ENCODE results near the gene FAM3D.
"Not testable (repeated sequence)": the region's sequence is repeated elsewhere in the genome, so short reads cannot be mapped to it uniquely, and the experiment has no call there.

Gene FAM3D, protein sequence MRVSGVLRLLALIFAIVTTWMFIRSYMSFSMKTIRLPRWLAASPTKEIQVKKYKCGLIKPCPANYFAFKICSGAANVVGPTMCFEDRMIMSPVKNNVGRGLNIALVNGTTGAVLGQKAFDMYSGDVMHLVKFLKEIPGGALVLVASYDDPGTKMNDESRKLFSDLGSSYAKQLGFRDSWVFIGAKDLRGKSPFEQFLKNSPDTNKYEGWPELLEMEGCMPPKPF

DNA sequence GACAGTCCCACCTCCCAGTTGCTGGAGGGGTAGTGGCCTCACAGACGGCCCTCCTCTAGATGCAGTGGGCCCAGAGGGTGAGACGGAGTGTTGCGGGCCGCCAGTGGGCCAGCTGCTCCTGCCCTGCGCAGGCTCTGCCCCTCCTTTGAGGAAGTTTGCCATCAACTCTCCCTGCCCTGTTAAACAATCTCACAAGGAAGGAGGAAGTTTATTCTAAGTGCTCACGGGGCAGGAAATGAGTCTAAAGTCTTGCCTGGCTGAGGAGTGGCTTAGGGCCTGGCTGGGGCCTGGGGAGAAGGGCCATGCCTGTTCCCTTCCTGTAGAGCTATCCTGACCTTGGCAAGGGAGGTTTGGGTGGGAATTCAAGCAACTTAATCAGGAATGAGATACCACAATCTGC is at the start of gene FAM3D:
Gene FAM3D (minus strand): TSS at position 92 of the 400 bp plus-strand sequence. CDS start 11,211 bp downstream, outside the sequence.
- no peak for TF ChIP-seq POLR2A (IDR thresholded peaks at IDR 0.05; ENCODE audit: low read depth, low read length)
- no peak for FAIRE-seq
- no peak for DNase-seq (ENCODE audit: insufficient read length, low spot score)

DNA sequence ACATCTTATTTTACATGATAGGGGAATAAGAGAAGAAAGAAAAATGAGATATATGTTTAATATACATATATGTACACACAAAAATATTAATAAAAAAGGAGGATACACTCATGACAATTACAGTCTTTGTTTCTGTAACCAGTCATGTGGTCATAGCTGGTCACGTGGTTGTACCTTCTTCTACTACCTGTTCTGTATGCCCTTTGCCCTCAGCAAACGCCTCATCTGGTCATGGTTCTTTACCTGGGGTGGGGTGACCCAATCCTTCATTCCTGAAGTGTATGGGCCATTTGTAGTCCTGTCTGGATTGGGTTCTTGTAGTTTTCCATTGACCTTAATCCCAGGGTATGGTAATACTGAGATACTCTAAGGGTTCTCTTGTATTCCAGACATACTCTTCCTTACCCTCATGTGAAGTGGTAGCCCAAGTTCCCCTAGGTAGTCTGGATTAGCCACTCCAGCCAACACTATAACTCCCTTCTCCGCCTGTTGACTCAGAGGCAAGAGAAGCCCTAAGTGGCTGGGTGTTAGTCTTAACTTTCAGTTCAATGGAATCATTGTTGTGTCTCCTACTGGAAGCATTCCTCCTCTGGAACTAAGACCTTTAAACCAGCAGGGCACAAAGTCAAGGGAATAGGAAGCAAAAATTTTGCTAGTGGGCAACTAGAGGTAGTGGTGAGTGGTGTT is 47.3 kb upstream of the FAM3D start:
- DNase-seq (ENCODE audit: insufficient read length, low spot score) (no peak), FAIRE-seq (no peak)
- TF ChIP-seq POLR2A (IDR thresholded peaks at IDR 0.05; ENCODE audit: low read depth, low read length): no peak

DNA sequence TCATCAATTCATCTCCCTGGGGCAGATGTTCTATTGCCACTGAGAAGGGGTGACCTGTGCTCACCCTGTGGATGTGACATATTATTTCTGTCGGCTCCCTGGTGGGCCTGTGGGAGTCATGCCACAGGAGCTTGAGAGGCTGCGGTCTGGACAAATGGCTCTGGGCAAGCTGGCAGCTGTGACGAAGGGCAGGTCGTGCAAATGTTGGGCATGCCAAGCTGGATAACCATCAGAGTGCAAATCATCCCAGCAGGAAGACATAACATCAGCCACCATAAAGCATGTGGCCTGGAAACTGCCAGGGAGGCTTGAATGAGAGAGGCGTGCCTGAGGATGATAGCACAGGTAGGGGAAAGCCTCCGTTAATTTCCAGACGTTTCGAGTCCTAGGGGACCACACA is 45.3 kb upstream of the FAM3D start:
- FAIRE-seq (no peak), DNase-seq (ENCODE audit: insufficient read length, low spot score) (no peak)
- no peak for TF ChIP-seq POLR2A (IDR thresholded peaks at IDR 0.05; ENCODE audit: low read depth, low read length)

DNA sequence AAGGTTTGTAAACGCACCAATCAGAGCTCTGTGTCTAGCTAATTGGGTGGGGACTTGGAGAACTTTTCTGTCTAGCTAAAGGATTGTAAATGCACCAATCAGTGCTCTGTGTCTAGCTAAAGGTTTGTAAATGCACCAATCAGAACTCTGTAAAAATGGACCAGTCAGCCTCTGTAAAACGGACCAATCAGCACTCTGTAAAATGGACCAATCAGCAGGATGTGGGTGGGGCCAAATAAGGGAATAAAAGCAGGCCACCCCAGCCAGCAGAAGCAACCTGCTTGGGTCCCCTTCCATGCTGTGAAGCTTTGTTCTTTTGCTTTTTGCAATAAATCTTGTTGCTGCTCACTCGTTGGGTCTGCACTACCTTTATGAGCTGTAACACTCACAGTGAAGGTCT is 42.4 kb upstream of the FAM3D start:
- not testable (repeated sequence) for DNase-seq (ENCODE audit: insufficient read length, low spot score); FAIRE-seq

DNA sequence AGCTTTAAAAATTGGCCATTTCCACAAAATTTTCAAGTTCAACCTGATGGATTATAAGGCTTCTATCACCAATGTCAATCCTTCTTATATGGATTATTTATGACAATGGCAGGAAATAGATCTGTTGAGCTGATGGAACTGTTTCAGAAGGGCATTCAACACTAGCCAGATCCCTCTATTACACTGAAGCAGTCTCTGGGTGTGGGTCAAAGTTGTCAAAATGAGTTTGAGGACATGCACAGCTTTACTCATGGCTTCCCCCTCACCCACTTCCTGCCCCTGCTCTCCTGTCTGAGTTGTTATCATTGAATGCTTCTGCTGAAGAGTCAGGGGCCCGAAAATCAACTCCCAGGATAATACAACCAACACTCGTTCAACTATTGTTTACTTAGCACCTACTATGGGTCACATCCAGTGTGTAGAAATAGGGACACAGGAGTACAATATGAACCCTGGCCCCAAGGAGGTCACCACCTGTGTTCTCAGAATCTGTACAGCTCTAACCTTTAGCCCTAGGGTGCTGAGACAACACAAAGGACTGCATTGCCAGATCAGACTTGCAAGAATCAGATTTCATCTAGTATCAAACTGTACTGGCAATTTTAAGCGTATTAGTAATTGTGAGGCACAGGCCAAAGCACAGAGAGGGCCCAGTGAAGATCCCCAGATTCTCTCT is 41.7 kb upstream of the FAM3D start:
- DNase-seq (ENCODE audit: insufficient read length, low spot score) (no peak), FAIRE-seq (no peak)
- TF ChIP-seq POLR2A (IDR thresholded peaks at IDR 0.05; ENCODE audit: low read depth, low read length): no peak

DNA sequence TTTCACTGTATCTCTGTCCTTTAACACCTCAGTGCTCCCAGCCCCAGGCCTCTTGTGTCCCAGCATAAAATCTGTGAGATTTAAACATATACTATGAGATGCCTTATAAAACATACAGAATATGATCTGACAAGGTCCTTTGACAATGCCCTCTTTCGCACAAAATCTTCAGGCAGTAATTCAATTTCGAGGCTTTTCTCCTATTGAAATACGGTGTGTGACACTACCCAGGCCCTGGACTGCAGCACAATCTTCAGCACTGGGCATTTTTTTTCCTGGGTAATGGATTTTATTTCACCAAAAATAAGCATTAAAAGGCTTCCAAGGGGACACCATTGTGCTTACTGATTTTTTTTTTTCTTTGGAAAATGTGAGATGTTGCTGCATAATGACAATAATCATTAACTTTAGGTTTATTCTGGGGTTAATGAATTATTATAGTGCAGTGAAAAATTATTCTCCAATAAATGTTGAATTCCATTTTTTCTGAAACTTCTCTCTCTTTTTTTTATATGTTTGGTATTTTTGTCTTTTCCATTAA is 40.9 kb upstream of the FAM3D start:
- DNase-seq (ENCODE audit: insufficient read length, low spot score): no peak
- TF ChIP-seq POLR2A (IDR thresholded peaks at IDR 0.05; ENCODE audit: low read depth, low read length): no peak
- FAIRE-seq: no peak

DNA sequence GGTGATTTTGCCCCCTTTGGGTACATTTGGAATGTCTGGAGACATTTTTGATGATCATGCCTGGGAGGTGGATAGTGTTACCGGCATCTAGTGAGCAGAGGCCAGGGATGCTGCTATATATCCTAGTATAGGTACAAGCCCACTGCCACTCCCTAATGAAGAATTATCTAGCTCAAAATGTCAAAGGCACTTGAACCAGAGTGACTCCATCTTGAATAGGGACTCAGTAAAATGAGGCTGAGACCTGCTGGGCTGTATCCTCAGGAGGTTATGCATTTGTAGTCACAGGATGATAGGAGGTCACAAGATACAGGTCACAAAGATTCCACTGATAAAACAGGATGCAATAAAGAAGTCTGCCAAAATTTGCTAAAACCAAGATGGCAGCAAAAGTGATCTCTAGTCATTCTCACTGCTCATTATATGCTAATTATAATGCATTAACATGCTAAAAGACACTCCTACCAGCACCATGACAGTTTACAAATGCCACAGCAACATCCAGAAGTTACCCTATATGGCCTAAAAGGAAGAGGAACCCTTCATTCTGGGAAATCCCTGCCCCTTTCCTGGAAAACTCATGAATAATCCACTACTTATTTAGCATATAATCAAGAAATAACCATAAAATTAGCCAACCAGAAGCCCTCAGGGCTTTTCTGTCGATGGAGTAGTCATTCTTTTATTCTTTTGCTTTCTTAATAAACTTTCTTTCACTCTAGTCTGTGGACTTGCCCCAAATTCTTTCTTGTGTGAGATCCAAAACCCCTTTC is 40.0 kb upstream of the FAM3D start:
- DNase-seq (ENCODE audit: insufficient read length, low spot score) (no peak), FAIRE-seq (no peak)

DNA sequence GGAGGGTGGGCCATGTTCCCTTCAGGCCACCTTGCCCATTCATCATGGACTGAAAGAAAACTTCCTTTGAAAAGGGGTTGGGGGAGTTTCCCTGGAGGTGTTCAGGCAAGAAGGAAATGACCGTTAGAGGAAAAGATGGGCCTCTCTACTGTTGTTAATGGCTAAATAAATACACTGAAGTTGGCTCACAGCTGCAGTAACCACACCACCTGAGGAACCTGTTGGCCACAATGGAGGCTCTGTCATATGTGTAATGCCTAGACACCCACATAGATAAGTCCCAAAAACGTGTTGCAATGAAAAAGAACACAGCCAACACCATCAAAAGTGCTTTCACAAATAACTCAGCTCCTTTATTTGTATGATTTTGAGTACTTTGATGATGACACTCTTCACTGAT is 38.2 kb upstream of the FAM3D start:
- TF ChIP-seq POLR2A (IDR thresholded peaks at IDR 0.05; ENCODE audit: low read depth, low read length): no peak
- DNase-seq (ENCODE audit: insufficient read length, low spot score) (no peak), FAIRE-seq (no peak)

More for the DNA sequence above, 40.0 kb upstream of the FAM3D start:
- TF ChIP-seq POLR2A (IDR thresholded peaks at IDR 0.05; ENCODE audit: low read depth, low read length): no peak

DNA sequence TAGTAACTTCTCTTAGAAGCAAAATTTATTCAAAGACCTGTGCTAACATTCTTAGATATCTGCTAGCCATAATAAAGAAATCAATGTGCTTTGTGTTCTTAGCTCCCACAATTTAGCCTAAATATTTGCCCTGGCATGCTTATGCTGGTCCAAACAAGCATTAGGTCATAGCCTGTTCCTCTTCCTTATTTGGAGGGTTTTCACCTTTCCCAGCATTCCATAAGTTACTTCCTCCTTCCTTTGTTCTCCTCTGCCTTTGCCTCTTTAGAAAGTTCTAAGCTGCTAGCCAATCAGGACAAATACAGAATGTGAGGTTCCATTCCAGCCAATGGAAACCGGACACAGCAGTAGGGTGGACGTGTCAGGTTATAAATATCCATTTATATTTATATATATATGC is 37.7 kb upstream of the FAM3D start:
- not testable (repeated sequence) for FAIRE-seq

DNA sequence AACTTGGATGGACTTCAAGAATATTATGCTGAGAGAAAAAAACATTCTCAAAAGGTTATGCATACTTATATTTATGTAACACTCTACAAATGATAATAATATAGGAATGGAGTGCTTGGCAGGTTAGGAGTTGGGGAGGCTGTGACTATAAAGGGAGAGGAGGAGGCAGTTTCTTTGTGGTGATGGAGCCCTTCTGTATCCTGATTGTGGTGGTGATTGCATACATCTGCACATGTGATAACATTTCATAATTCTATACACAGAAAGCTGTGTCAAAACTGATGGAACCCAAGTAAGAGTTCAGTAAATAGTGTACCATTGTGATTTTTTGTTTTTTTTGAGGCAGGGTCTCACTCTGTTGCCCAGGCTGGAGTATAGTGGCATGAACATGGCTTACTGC is 31.7 kb upstream of the FAM3D start:
- FAIRE-seq (no peak), DNase-seq (ENCODE audit: insufficient read length, low spot score) (no peak)
- TF ChIP-seq POLR2A (IDR thresholded peaks at IDR 0.05; ENCODE audit: low read depth, low read length): no peak

More for the DNA sequence above, 37.7 kb upstream of the FAM3D start:
- DNase-seq (ENCODE audit: insufficient read length, low spot score): not testable (repeated sequence)

DNA sequence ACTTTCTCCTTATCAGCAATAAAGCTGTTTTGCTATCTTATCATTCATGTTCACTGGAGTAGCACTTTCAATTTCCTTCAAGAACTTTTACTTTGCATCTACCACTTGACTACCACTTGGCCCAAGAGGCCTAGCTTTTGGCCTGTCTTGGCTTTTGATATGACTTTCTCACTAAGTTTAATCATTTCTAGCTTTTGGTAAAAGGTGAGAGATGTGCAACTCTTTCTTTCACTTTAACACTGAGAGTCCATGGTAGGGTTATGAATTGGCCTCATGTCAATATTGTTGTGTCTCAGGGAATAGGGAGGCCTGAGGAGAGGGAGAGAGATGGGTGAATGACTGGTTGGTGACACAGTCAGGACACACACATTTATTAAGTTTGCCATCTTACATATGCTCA is 31.0 kb upstream of the FAM3D start:
- no peak for TF ChIP-seq POLR2A (IDR thresholded peaks at IDR 0.05; ENCODE audit: low read depth, low read length)
- DNase-seq (ENCODE audit: insufficient read length, low spot score) (no peak), FAIRE-seq (no peak)

DNA sequence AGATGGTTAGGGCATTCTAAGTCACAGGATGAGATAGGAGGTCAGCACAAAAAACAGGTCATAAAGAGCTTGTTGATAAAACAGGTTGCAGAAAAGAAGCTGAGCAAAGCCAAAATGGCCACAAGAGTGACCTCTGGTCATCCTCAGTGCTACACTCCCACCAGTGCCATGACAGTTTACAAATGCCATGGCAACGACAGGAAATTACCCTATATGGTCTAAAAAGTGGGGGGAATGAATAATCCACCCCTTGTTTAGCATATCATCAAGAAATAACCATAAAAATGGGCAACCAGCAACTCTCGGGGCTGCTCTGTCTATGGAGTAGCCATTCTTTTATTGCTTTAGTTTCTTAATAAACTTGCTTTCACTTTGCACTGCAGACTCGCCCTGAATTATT is 30.2 kb upstream of the FAM3D start:
- not testable (repeated sequence) for FAIRE-seq; DNase-seq (ENCODE audit: insufficient read length, low spot score)

DNA sequence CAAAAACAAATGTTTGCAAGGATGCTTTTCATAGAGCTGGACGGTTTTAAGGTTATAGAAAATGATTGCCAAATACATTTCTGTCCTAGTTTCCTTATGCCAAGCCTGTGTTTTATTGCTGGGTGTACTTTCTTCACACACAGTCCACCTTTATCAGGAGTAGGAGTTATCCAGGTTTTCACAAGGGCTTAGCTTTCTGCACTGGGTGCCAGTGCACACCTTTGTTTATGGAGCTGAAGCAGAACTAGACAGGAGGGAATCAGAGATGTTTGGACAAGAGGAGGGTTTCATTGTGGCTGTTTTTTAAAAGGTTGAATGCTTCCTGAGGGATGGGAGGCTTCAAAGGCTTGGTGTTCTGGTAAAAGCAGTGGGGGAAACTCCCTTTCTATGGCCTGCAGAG is 29.5 kb upstream of the FAM3D start:
- TF ChIP-seq POLR2A (IDR thresholded peaks at IDR 0.05; ENCODE audit: low read depth, low read length): no peak
- FAIRE-seq (no peak), DNase-seq (ENCODE audit: insufficient read length, low spot score) (no peak)

DNA sequence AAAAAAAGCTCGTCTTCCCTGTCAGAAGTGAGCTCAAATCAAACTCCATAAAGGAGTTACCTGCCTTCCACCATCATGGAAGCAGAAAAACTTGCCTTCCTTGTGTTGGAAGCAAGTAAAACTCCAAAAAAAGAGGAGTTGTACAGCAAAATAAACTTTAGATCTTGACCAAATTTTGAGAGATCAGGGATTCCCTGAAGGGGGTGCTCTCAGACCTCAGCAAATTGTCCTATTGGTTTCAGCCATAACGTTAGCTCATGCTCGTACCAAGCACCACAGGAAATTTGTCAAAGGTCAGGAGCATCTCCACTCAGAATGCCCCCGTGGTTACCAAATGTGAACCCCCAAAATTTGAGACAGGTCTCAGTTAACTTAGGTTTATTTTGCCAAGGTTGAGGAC is 28.7 kb upstream of the FAM3D start:
- not testable (repeated sequence) for DNase-seq (ENCODE audit: insufficient read length, low spot score); FAIRE-seq

Measured in H54 (cell line).